H9 (cell line): ENCODE measurements around the gene TRIM59. TPM values are rescaled to one million over a fixed set of nuclear protein-coding genes. Genes with fewer than 3 reads are reported as not detected.

Experiments
- DNase-seq: peaks from one replicate; pipeline ENCODE4 v3.0.0-alpha.2; 2017
- H2AFZ ChIP-seq: one replicate; pipeline ENCODE4 v1.6.1; 2013; ENCODE audit warnings: mild to moderate bottlenecking, low read length, control low read depth, moderate library complexity
- H2AK5ac ChIP-seq: 2 replicates; pipeline ENCODE4 v1.6.1; 2013; ENCODE audit warnings: low read length, control low read depth, mixed read lengths; ENCODE audit not compliant: insufficient read length
- H2BK120ac ChIP-seq: one replicate; pipeline ENCODE4 v1.6.1; 2013; ENCODE audit warnings: low read depth, mild to moderate bottlenecking, low read length, control low read depth, inconsistent platforms; ENCODE audit not compliant: poor library complexity, severe bottlenecking
- H2BK12ac ChIP-seq: 2 replicates; pipeline ENCODE4 v1.6.1; 2013; ENCODE audit warnings: low read length, control low read depth, mixed read lengths, low read depth; ENCODE audit not compliant: insufficient read length
- H2BK15ac ChIP-seq: 2 replicates; pipeline ENCODE4 v1.6.1; 2013; ENCODE audit warnings: low read depth, low read length, control low read depth
- H2BK20ac ChIP-seq: one replicate; pipeline ENCODE4 v1.6.1; 2013; ENCODE audit warnings: low read depth, mild to moderate bottlenecking, low read length, control low read depth, inconsistent platforms; ENCODE audit not compliant: poor library complexity, severe bottlenecking
- H2BK5ac ChIP-seq: 2 replicates; pipeline ENCODE4 v1.6.1; 2013; ENCODE audit warnings: low read length, control low read depth, mixed read lengths; ENCODE audit not compliant: insufficient read length
- H3K14ac ChIP-seq: 2 replicates; pipeline ENCODE4 v1.6.1; 2013; ENCODE audit warnings: low read length, control low read depth; ENCODE audit not compliant: insufficient read depth
- H3K18ac ChIP-seq: 2 replicates; pipeline ENCODE4 v1.6.1; 2013; ENCODE audit warnings: low read depth, mild to moderate bottlenecking, mixed read lengths, low read length, control low read depth; ENCODE audit not compliant: insufficient read length
- H3K23ac ChIP-seq: 2 replicates; pipeline ENCODE4 v1.6.1; 2013; ENCODE audit warnings: low read length, control low read depth, mixed read lengths, low read depth; ENCODE audit not compliant: insufficient read length
- H3K23me2 ChIP-seq: 2 replicates; pipeline ENCODE4 v1.6.1; 2013; ENCODE audit warnings: low read depth, mild to moderate bottlenecking, mixed read lengths, low read length, control low read depth; ENCODE audit not compliant: insufficient read length, poor library complexity, severe bottlenecking
- H3K27ac ChIP-seq: 2 replicates; pipeline ENCODE4 v1.5.1; 2013; ENCODE audit warnings: low read length, control low read depth, mixed read lengths, low read depth; ENCODE audit not compliant: insufficient read length
- H3K27me3 ChIP-seq: 2 replicates; pipeline ENCODE4 v1.6.1; 2013; ENCODE audit warnings: low read length, control low read depth, inconsistent platforms; ENCODE audit not compliant: insufficient read depth
- H3K4ac ChIP-seq: 2 replicates; pipeline ENCODE4 v1.6.1; 2013; ENCODE audit warnings: low read depth, mild to moderate bottlenecking, control low read depth, inconsistent platforms, low read length, moderate library complexity
- H3K4me1 ChIP-seq: 2 replicates; pipeline ENCODE4 v1.6.1; 2013; ENCODE audit warnings: low read length, control low read depth, inconsistent platforms; ENCODE audit not compliant: insufficient read depth
- H3K4me2 ChIP-seq: 2 replicates; pipeline ENCODE4 v1.6.1; 2013; ENCODE audit warnings: low read length, control low read depth, mixed read lengths; ENCODE audit not compliant: insufficient read length, insufficient read depth
- H3K56ac ChIP-seq: 2 replicates; pipeline ENCODE4 v1.6.1; 2013; ENCODE audit warnings: low read depth, mild to moderate bottlenecking, mixed read lengths, low read length, control low read depth; ENCODE audit not compliant: insufficient read length
- H3K79me1 ChIP-seq: 2 replicates; pipeline ENCODE4 v1.6.1; 2013; ENCODE audit warnings: low read depth, mild to moderate bottlenecking, moderate library complexity, low read length, control low read depth, inconsistent platforms; ENCODE audit not compliant: insufficient read depth, poor library complexity, severe bottlenecking
- H3K79me2 ChIP-seq: 2 replicates; pipeline ENCODE4 v1.6.1; 2013; ENCODE audit warnings: low read length, control low read depth, inconsistent platforms; ENCODE audit not compliant: insufficient read depth
- H3K9ac ChIP-seq: 2 replicates; pipeline ENCODE4 v1.6.1; 2013; ENCODE audit warnings: low read length, control low read depth, mixed read lengths; ENCODE audit not compliant: insufficient read length; ENCODE audit errors: extremely low read depth
- H3K9me3 ChIP-seq: one replicate; pipeline ENCODE4 v1.6.1; 2013; ENCODE audit warnings: low read depth, low read length, inconsistent platforms; ENCODE audit not compliant: control insufficient read depth
- H3T11ph ChIP-seq: one replicate; pipeline ENCODE4 v1.6.1; 2013; ENCODE audit warnings: mild to moderate bottlenecking, low read length, control low read depth, inconsistent platforms
- H4K20me1 ChIP-seq: one replicate; pipeline ENCODE4 v1.6.1; 2013; ENCODE audit not compliant: control insufficient read depth, insufficient read length, insufficient read depth
- H4K5ac ChIP-seq: 2 replicates; pipeline ENCODE4 v1.6.1; 2013; ENCODE audit warnings: low read depth, mild to moderate bottlenecking, mixed read lengths, low read length, control low read depth; ENCODE audit not compliant: insufficient read length
- H4K8ac ChIP-seq: replicated peaks from 2 replicates; pipeline ENCODE4 v1.6.1; 2013; ENCODE audit warnings: low read length, control low read depth, mixed read lengths, low read depth; ENCODE audit not compliant: insufficient read length
- H4K91ac ChIP-seq: 2 replicates; pipeline ENCODE4 v1.6.1; 2013; ENCODE audit warnings: low read depth, mild to moderate bottlenecking, moderate library complexity, mixed read lengths, low read length, control low read depth; ENCODE audit not compliant: insufficient read length
- H3K27ac Mint-ChIP-seq, 3 experiments: 2 replicates in 2 of 3; 3 replicates in 1 of 3; pipeline ENCODE4 v1.8.0; 2020 to 2021; ENCODE audit warnings: mixed read lengths in 3 of 3, mild to moderate bottlenecking in 1 of 3, moderate library complexity in 1 of 3
- H3K27me3 Mint-ChIP-seq: 2 replicates; pipeline ENCODE4 v1.8.0; 2021; ENCODE audit warnings: low read depth, mild to moderate bottlenecking, moderate library complexity, mixed read lengths
- H3K36me3 Mint-ChIP-seq, 3 experiments: 2 replicates in 2 of 3; 3 replicates in 1 of 3; pipeline ENCODE4 v1.8.0; 2020 to 2021; ENCODE audit warnings: low read depth in 3 of 3, mixed read lengths in 3 of 3; ENCODE audit not compliant: insufficient read depth in 1 of 3
- H3K4me1 Mint-ChIP-seq, 2 experiments: 2 replicates each; pipeline ENCODE4 v1.8.0; 2020; ENCODE audit warnings: mixed read lengths in 2 of 2
- H3K4me3 Mint-ChIP-seq, 2 experiments: 2 replicates in 1 of 2; 3 replicates in 1 of 2; pipeline ENCODE4 v1.8.0; 2020 to 2021; ENCODE audit warnings: mild to moderate bottlenecking in 2 of 2, mixed read lengths in 2 of 2, moderate library complexity in 1 of 2
- H3K9me3 Mint-ChIP-seq, 2 experiments: 2 replicates in 1 of 2; 3 replicates in 1 of 2; pipeline ENCODE4 v1.8.0; 2020; ENCODE audit warnings: mild to moderate bottlenecking in 2 of 2, mixed read lengths in 2 of 2, moderate library complexity in 1 of 2
- total RNA-seq: library from RNA; stranded (reverse); gene quantifications from 2 replicates; pipeline ENCODE4 v1.2.1, GENCODE V29; 2021
- TF ChIP-seq, protein P1 (sequence below): fragments of 200-600 bp; sonication (generic); conservative IDR thresholded peaks from 3 replicates; pipeline ENCODE4 v1.8.0; 2021; ENCODE audit warnings: antibody characterized with exemption, mild to moderate bottlenecking

Gene TRIM59
- total RNA-seq, 1 experiment from 2014 or later = 47.6 TPM

DNA sequence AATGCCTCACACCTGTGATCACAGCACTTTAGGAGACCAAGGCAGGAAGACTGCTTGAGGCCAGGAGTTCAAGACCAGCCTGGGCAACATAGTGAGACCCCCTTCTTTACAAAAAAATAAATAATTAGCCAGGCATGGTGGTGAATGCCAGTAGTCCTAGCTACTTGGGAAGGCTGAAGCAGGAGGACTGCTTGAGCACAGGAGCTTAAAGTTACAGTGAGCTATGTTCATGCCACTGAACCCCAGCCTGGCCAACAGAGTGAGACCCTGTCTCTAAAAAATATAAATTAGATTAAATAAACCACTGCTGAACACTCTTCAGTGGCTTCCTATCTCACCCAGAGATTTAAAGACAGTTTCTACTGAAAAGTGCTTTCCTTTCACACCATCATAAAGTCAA is 56.8 kb downstream of the TRIM59 start:
- Histone ChIP-seq H3K23ac (no peak overlapping the region), H4K20me1 (no peaks in the 10 kb centered on the region), H2BK120ac (no peak overlapping the region), H3K27ac (no peak overlapping the region), H2BK15ac (no peak overlapping the region), H3K23me2 (no peaks in the 10 kb centered on the region), H2BK5ac (no peak overlapping the region), H3K18ac (no peak overlapping the region), H4K91ac (no peak overlapping the region), H3K4me1 (no peaks in the 10 kb centered on the region), H2AK5ac (no peak overlapping the region), H2BK12ac (no peak overlapping the region), H3T11ph (no peak overlapping the region), H3K79me1 (peaks cover 3% of the 10 kb centered on the region), H3K4ac (no peak overlapping the region), H4K5ac (no peak overlapping the region), H3K4me2 (no peak overlapping the region), H3K27me3 (no peaks in the 10 kb centered on the region), H2AFZ (no peak overlapping the region), H3K79me2 (no peaks in the 10 kb centered on the region), H3K56ac (no peak overlapping the region), H4K8ac (no peak overlapping the region), H3K14ac (no peak overlapping the region), H3K9me3 (no peaks in the 10 kb centered on the region), H3K9ac (no peak overlapping the region), H2BK20ac (no peak overlapping the region)
- no peak overlapping the region for H3K27ac Mint-ChIP-seq
- no peak for DNase-seq
- TF ChIP-seq, protein P1, sequence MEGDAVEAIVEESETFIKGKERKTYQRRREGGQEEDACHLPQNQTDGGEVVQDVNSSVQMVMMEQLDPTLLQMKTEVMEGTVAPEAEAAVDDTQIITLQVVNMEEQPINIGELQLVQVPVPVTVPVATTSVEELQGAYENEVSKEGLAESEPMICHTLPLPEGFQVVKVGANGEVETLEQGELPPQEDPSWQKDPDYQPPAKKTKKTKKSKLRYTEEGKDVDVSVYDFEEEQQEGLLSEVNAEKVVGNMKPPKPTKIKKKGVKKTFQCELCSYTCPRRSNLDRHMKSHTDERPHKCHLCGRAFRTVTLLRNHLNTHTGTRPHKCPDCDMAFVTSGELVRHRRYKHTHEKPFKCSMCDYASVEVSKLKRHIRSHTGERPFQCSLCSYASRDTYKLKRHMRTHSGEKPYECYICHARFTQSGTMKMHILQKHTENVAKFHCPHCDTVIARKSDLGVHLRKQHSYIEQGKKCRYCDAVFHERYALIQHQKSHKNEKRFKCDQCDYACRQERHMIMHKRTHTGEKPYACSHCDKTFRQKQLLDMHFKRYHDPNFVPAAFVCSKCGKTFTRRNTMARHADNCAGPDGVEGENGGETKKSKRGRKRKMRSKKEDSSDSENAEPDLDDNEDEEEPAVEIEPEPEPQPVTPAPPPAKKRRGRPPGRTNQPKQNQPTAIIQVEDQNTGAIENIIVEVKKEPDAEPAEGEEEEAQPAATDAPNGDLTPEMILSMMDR = no peak
- peaks cover 7% of the 10 kb centered on the region in 2 experiments; a peak in 3 of 4 replicates for H3K4me1 Mint-ChIP-seq
- no peaks in the 10 kb centered on the region for H3K9me3 Mint-ChIP-seq
- H3K36me3 Mint-ChIP-seq = no peaks in the 10 kb centered on the region
- no peaks in the 10 kb centered on the region for H3K27me3 Mint-ChIP-seq
- no peak overlapping the region for H3K4me3 Mint-ChIP-seq
